Activated CD8-positive, alpha-beta T cell treated with anti-CD3 and anti-CD28 coated beads for 36 hours (primary cell): ENCODE results near the gene NUP188. TPM values are rescaled to one million over a fixed set of nuclear protein-coding genes. Genes with fewer than 3 reads are reported as not detected.

ENCODE experiments used
- ATAC-seq: fragments of 200-7000 bp; cut with Tn5 transposase; one replicate; pipeline ENCODE4 v1.10.0; 2021; ENCODE audit warnings: mild to moderate bottlenecking, moderate library complexity
- CTCF ChIA-PET: fragments of 350-600 bp; sonication (Branson Sonifier 250); formaldehyde crosslinking; loops from one replicate; lab custom pipeline; 2021; ENCODE audit warnings: antibody characterized with exemption; lab: Charles Lee
- POLR2A ChIA-PET: fragments of 350-600 bp; sonication (Branson Sonifier 250); formaldehyde crosslinking; loops from one replicate; lab custom pipeline; 2021; ENCODE audit warnings: antibody characterized with exemption; lab: Charles Lee
- DNase-seq: peaks from one replicate; pipeline ENCODE4 v3.0.0-alpha.2; 2020
- H3K27ac Mint-ChIP-seq: one replicate; pipeline ENCODE4 v1.8.0; 2021; ENCODE audit warnings: mild to moderate bottlenecking, mixed read lengths
- H3K27me3 Mint-ChIP-seq: one replicate; pipeline ENCODE4 v1.8.0; 2021; ENCODE audit warnings: mixed read lengths
- H3K36me3 Mint-ChIP-seq: one replicate; pipeline ENCODE4 v1.8.0; 2021; ENCODE audit warnings: low read depth, mixed read lengths
- H3K4me1 Mint-ChIP-seq: one replicate; pipeline ENCODE4 v1.8.0; 2021; ENCODE audit warnings: low read depth, mixed read lengths
- H3K4me3 Mint-ChIP-seq: one replicate; pipeline ENCODE4 v1.8.0; 2021; ENCODE audit warnings: mild to moderate bottlenecking, moderate library complexity, mixed read lengths
- H3K9me3 Mint-ChIP-seq: one replicate; pipeline ENCODE4 v1.8.0; 2021; ENCODE audit warnings: mixed read lengths
- CTCF ChIP-seq: fragments of 200-600 bp; IDR thresholded peaks from one replicate; pipeline ENCODE4 v1.8.0; 2022; ENCODE audit warnings: antibody characterized with exemption, mild to moderate bottlenecking
- intact Hi-C: fragments of 100-400 bp; cut with micrococcal nuclease; formaldehyde crosslinking; loops from one replicate; pipeline ENCODE4 v1.10.0; 2022
- total RNA-seq, 2 experiments: library from RNA; stranded (reverse); gene quantifications; one replicate each; pipeline ENCODE4 v1.2.3, GENCODE V29; 2021

The NUP188 gene
- total RNA-seq, 2 experiments from 2014 or later: 96.2 to 110 TPM

- CTCF ChIA-PET: interaction anchor here (0.8 to 1.4 kb wide), 6 partner anchors 8 to 73 kb away, joined by 3 to 4 read pairs (median 3); partner anchors contain the start of genes DOLPP1 and SH3GLB2
- intact Hi-C loops: no loop called here
- no peak overlapping the region for H3K27ac Mint-ChIP-seq
- DNase-seq (no peak), ATAC-seq (no peak)
- H3K9me3 Mint-ChIP-seq: no peaks in the 10 kb centered on the region
- no peaks in the 10 kb centered on the region for H3K4me1 Mint-ChIP-seq
- peaks cover 23% of the 10 kb centered on the region for H3K36me3 Mint-ChIP-seq
- POLR2A ChIA-PET: interaction anchor here (0.6 to 1.4 kb wide), 5 partner anchors 9 to 47 kb away, joined by 3 to 4 read pairs (median 3); no protein-coding TSS in a partner anchor
- no peaks in the 10 kb centered on the region for H3K27me3 Mint-ChIP-seq
- TF ChIP-seq CTCF: no peak
- no peak overlapping the region for H3K4me3 Mint-ChIP-seq
Measured at GRCh38 chr9:129007766-129008468, 60.4 kb downstream of the NUP188 start.

GRCh38 chr9:129008469-129008965, 61.0 kb downstream of the NUP188 start:
- ChIA-PET CTCF (no interaction called here), POLR2A (interaction anchor here (0.6 to 1.4 kb wide), 3 partner anchors 9 to 28 kb away, joined by 3 to 4 read pairs (median 4); no protein-coding TSS in a partner anchor)
- no peak for ATAC-seq
- no peak for TF ChIP-seq CTCF
- intact Hi-C loops: no loop called here
- H3K27ac Mint-ChIP-seq: no peak overlapping the region
- H3K36me3 Mint-ChIP-seq: peaks cover 18% of the 10 kb centered on the region
- no peaks in the 10 kb centered on the region for H3K27me3 Mint-ChIP-seq
- no peaks in the 10 kb centered on the region for H3K4me1 Mint-ChIP-seq
- H3K9me3 Mint-ChIP-seq: no peaks in the 10 kb centered on the region
- DNase-seq: no peak
- H3K4me3 Mint-ChIP-seq: no peak overlapping the region

GRCh38 chr9:129008986-129009583, 61.6 kb downstream of the NUP188 start:
- no peak overlapping the region for H3K27ac Mint-ChIP-seq
- intact Hi-C loops: no loop called here
- POLR2A ChIA-PET: interaction anchor here (0.6 to 1.4 kb wide), 2 partner anchors 9 to 26 kb away, joined by 4 read pairs; no protein-coding TSS in a partner anchor

GRCh38 chr9:129009584-129010141, 62.2 kb downstream of the NUP188 start:
- no peak for DNase-seq
- peaks cover 20% of the 10 kb centered on the region for H3K36me3 Mint-ChIP-seq
- CTCF ChIA-PET: no interaction called here
- H3K27me3 Mint-ChIP-seq: no peaks in the 10 kb centered on the region
- TF ChIP-seq CTCF: no peak
- intact Hi-C loops: no loop called here
- POLR2A ChIA-PET: interaction anchor here (0.8 kb wide), 1 partner anchor 40 kb away, joined by 3 read pairs; no protein-coding TSS in a partner anchor
- H3K4me1 Mint-ChIP-seq: no peaks in the 10 kb centered on the region
- no peak for ATAC-seq
- H3K27ac Mint-ChIP-seq: no peak overlapping the region
- H3K4me3 Mint-ChIP-seq: no peak overlapping the region
- H3K9me3 Mint-ChIP-seq: no peaks in the 10 kb centered on the region

More at GRCh38 chr9:129008986-129009583, 61.6 kb downstream of the NUP188 start:
- H3K4me1 Mint-ChIP-seq: no peaks in the 10 kb centered on the region
- H3K9me3 Mint-ChIP-seq: no peaks in the 10 kb centered on the region
- CTCF ChIA-PET: no interaction called here
- ATAC-seq (no peak), DNase-seq (no peak)
- no peak overlapping the region for H3K4me3 Mint-ChIP-seq
- H3K27me3 Mint-ChIP-seq: no peaks in the 10 kb centered on the region
- peaks cover 18% of the 10 kb centered on the region for H3K36me3 Mint-ChIP-seq
- TF ChIP-seq CTCF: no peak
